Naive thymus-derived CD8-positive, alpha-beta T cell (primary cell): ENCODE measurements around the gene FBXL14. TPM values are rescaled to one million over a fixed set of nuclear protein-coding genes. Genes with fewer than 3 reads are reported as not detected.

Source experiments
- ATAC-seq, 2 donors: fragments of 150-1000 bp; cut with Tn5 transposase in 1 of 2; sonication (Bioruptor Pico), chemical (Tn5 transposase) in 1 of 2; 1 replicate in 1 of 2; 2 replicates in 1 of 2; pipeline ENCODE4 v1.10.0; 2021; ENCODE audit warnings: mild to moderate bottlenecking in 2 of 2, moderate library complexity in 2 of 2
- POLR2A ChIA-PET: fragments of 350-600 bp; sonication (Branson Sonifier 250); formaldehyde crosslinking; loops from one replicate; lab custom pipeline; 2021; ENCODE audit warnings: antibody characterized with exemption; lab: Charles Lee
- DNase-seq, 10 donors: peaks; one replicate each; pipeline versions ENCODE4 v3.0.0 to v3.0.0-alpha.2; 2020 to 2022
- H3K27ac Mint-ChIP-seq, 10 donors: one replicate each; pipeline ENCODE4 v1.8.0; 2020 to 2022; ENCODE audit warnings: mild to moderate bottlenecking in 10 of 10, mixed read lengths in 10 of 10, moderate library complexity in 4 of 10, inconsistent platforms in 1 of 10
- H3K27me3 Mint-ChIP-seq, 5 donors: one replicate each; pipeline ENCODE4 v1.8.0; 2021 to 2022; ENCODE audit warnings: mixed read lengths in 5 of 5
- H3K36me3 Mint-ChIP-seq, 3 donors: one replicate each; pipeline ENCODE4 v1.8.0; 2020 to 2022; ENCODE audit warnings: mixed read lengths in 3 of 3, mild to moderate bottlenecking in 2 of 3, inconsistent platforms in 1 of 3
- H3K4me1 Mint-ChIP-seq, 4 donors: one replicate each; pipeline ENCODE4 v1.8.0; 2021 to 2022; ENCODE audit warnings: mixed read lengths in 4 of 4
- H3K4me3 Mint-ChIP-seq, 10 donors: one replicate each; pipeline ENCODE4 v1.8.0; 2020 to 2022; ENCODE audit warnings: mild to moderate bottlenecking in 10 of 10, mixed read lengths in 10 of 10, moderate library complexity in 6 of 10, inconsistent platforms in 1 of 10
- H3K9me3 Mint-ChIP-seq, 9 donors: one replicate each; pipeline ENCODE4 v1.8.0; 2020 to 2022; ENCODE audit warnings: mixed read lengths in 9 of 9, mild to moderate bottlenecking in 3 of 9, inconsistent platforms in 1 of 9, moderate library complexity in 1 of 9
- polyA plus RNA-seq, 3 donors: library from polyadenylated mRNA; unstranded; fragments of 300-500 nt; fragmentation: Illumina TruSeq; gene quantifications; one replicate each; pipeline ENCODE4 v1.2.3, GENCODE V29; 2021
- total RNA-seq, 8 experiments: library from RNA in 2 of 8; stranded (reverse) in 2 of 8; gene quantifications; one replicate each; pipeline ENCODE4 v1.2.3 and lab custom pipeline; 2021 to 2026

FBXL14 gene, protein sequence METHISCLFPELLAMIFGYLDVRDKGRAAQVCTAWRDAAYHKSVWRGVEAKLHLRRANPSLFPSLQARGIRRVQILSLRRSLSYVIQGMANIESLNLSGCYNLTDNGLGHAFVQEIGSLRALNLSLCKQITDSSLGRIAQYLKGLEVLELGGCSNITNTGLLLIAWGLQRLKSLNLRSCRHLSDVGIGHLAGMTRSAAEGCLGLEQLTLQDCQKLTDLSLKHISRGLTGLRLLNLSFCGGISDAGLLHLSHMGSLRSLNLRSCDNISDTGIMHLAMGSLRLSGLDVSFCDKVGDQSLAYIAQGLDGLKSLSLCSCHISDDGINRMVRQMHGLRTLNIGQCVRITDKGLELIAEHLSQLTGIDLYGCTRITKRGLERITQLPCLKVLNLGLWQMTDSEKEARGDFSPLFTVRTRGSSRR
- 10 to 100 TPM; 36.5 to 38.8 TPM for total RNA-seq
- 10 to 100 TPM; 12.1 to 24.5 (median 16.6) TPM for polyA plus RNA-seq
- total RNA-seq (lab: John Stamatoyannopoulos, UW): 25.0 to 42.2 (median 38.5) reads per million in 6 experiments

- POLR2A ChIA-PET: interaction anchor here (0.8 to 3.6 kb wide), 10 partner anchors 8 to 843 kb away, joined by 3 to 62 read pairs (median 6); partner anchors contain the start of gene RAD52
- no peaks in the 10 kb centered on the region for H3K27me3 Mint-ChIP-seq
- peaks cover 28 to 55% (median 51%) of the 10 kb centered on the region in 4 donors for H3K4me1 Mint-ChIP-seq
- peak; percentile 85 to 96 (median 92) for DNase-seq
- peak within 1 kb of the TSS; percentile 89 to 97 (median 96) for H3K4me3 Mint-ChIP-seq
- H3K9me3 Mint-ChIP-seq: no peaks in the 10 kb centered on the region
- ATAC-seq: peak; percentile 67 to 69
- peak within 1 kb of the TSS; percentile 91 to 99 (median 97) for H3K27ac Mint-ChIP-seq
- H3K36me3 Mint-ChIP-seq: peaks cover 0 to 11% (median 0%) of the 10 kb centered on the region in 3 donors
Observed at GRCh38 chr12:1594261-1595025, at the start of gene FBXL14. Gene FBXL14, minus strand, starts transcription at chr12:1594581. Its CDS starts 515 bp downstream, at chr12:1594066.

- ATAC-seq: no peak
- Mint-ChIP-seq H3K27ac (no peak overlapping the region), H3K9me3 (no peaks in the 10 kb centered on the region), H3K4me1 (peaks cover 0 to 14% (median 3%) of the 10 kb centered on the region in 4 donors), H3K27me3 (peaks cover 0 to 6% (median 3%) of the 10 kb centered on the region in 5 donors), H3K36me3 (no peaks in the 10 kb centered on the region), H3K4me3 (no peak overlapping the region)
- POLR2A ChIA-PET: no interaction called here
- DNase-seq: no peak
Observed at GRCh38 chr12:1643905-1644533, 49.6 kb upstream of the FBXL14 start.

GRCh38 chr12:1643043-1643442 lies 48.7 kb upstream of the FBXL14 start:
- no peaks in the 10 kb centered on the region for H3K9me3 Mint-ChIP-seq
- no peak overlapping the region for H3K27ac Mint-ChIP-seq
- H3K4me1 Mint-ChIP-seq: peaks cover 0 to 14% (median 3%) of the 10 kb centered on the region in 4 donors
- ATAC-seq (no peak), DNase-seq (no peak)
- no peaks in the 10 kb centered on the region for H3K36me3 Mint-ChIP-seq
- no peak overlapping the region for H3K4me3 Mint-ChIP-seq
- peaks cover 0 to 6% (median 2%) of the 10 kb centered on the region in 5 donors for H3K27me3 Mint-ChIP-seq
- POLR2A ChIA-PET: no interaction called here

DNA sequence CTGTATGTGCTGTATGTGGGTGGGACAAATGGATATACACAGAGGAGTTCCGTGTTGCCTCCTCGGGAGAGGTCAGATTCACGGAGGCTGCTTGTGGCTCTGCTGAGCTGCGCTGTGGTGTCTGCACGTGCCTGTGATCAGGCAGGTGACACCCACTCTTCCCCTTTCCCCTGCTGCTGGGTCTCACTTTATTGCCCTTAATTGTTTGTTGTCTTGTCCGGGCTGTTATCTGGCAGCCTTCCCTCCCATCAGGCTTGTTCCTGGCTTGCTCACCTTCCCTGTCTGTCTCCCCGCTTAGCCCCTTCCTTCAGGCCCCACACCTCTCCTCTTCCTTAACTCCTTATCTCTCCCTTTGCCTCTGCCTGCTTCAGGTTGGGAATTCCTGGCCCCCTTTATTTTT lies 48.1 kb upstream of the FBXL14 start:
- DNase-seq (no peak), ATAC-seq (no peak)
- Mint-ChIP-seq H3K36me3 (no peaks in the 10 kb centered on the region), H3K4me1 (peaks cover 0 to 14% (median 3%) of the 10 kb centered on the region in 4 donors), H3K4me3 (no peak overlapping the region), H3K27ac (peak overlapping the region in 1 of 10 donors; percentile 59), H3K27me3 (peaks cover 0 to 5% (median 2%) of the 10 kb centered on the region in 5 donors), H3K9me3 (no peaks in the 10 kb centered on the region)
- POLR2A ChIA-PET: no interaction called here

DNA sequence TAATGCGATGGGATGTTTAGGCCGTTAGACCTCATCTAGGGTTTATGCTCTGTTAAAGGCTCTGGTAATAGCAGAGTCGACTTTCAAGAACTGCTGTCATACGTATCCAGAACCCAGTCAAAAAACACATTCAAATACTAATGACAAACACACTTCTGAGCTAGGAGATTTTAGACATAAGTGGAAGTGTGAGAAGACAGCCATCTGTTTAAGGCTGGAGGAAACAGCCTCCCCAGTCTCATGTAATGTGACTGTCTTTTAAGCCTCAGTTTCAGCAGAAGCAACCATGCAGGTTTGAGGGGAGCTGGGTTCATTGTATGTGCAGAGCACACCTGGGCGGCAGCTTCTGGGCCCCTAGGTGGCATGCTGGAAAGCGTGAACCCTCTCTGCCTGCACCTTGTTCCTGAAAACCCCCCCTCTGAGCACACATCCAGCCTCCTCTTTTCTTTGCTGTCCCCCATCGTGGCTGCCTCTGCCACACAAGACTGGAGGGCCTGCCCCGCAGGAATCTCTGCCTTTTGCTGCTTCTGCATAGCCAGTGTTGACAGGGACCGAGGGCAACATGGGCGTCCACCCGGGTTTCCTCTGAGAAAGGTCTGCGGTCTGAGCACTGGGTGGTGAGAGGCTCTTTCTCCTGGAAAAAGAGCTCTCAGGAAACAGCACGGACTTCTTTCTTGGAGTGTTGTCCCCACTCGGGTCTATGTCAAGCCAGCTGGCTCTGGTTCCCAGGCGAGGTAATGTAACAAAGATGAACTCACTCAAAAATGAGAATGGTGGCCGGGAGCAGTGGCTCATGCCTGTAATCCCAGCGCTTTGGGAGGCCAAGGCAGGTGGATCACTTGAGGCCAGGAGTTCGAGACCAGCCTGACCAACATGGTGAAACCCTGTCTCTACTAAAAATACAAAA lies 46.2 kb upstream of the FBXL14 start:
- Mint-ChIP-seq H3K4me3 (no peak overlapping the region), H3K27ac (no peak overlapping the region), H3K4me1 (peaks cover 0 to 5% (median under 1%) of the 10 kb centered on the region in 4 donors), H3K9me3 (no peaks in the 10 kb centered on the region), H3K27me3 (peaks cover 1 to 10% (median 3%) of the 10 kb centered on the region in 5 donors), H3K36me3 (no peaks in the 10 kb centered on the region)
- no peak for DNase-seq
- POLR2A ChIA-PET: no interaction called here
- ATAC-seq: no peak

- Mint-ChIP-seq H3K36me3 (no peaks in the 10 kb centered on the region), H3K4me1 (peaks cover 0 to 7% (median under 1%) of the 10 kb centered on the region in 4 donors), H3K4me3 (no peak overlapping the region), H3K9me3 (no peaks in the 10 kb centered on the region), H3K27ac (no peak overlapping the region), H3K27me3 (peaks cover 2 to 21% (median 5%) of the 10 kb centered on the region in 5 donors)
- POLR2A ChIA-PET: no interaction called here
- DNase-seq (no peak), ATAC-seq (no peak)
Observed at GRCh38 chr12:1639538-1639937, 45.2 kb upstream of the FBXL14 start.

- Mint-ChIP-seq H3K36me3 (no peaks in the 10 kb centered on the region), H3K27ac (no peak overlapping the region), H3K27me3 (peaks cover 4 to 31% (median 12%) of the 10 kb centered on the region in 5 donors), H3K4me1 (peaks cover 0 to 10% (median 2%) of the 10 kb centered on the region in 4 donors), H3K9me3 (no peaks in the 10 kb centered on the region), H3K4me3 (no peak overlapping the region)
- ATAC-seq (no peak), DNase-seq (no peak)
- POLR2A ChIA-PET: interaction anchor here (0.6 kb wide), 1 partner anchor 85 kb away, joined by 4 read pairs; no protein-coding TSS in a partner anchor
Observed at GRCh38 chr12:1638203-1638602, 43.8 kb upstream of the FBXL14 start.

DNA sequence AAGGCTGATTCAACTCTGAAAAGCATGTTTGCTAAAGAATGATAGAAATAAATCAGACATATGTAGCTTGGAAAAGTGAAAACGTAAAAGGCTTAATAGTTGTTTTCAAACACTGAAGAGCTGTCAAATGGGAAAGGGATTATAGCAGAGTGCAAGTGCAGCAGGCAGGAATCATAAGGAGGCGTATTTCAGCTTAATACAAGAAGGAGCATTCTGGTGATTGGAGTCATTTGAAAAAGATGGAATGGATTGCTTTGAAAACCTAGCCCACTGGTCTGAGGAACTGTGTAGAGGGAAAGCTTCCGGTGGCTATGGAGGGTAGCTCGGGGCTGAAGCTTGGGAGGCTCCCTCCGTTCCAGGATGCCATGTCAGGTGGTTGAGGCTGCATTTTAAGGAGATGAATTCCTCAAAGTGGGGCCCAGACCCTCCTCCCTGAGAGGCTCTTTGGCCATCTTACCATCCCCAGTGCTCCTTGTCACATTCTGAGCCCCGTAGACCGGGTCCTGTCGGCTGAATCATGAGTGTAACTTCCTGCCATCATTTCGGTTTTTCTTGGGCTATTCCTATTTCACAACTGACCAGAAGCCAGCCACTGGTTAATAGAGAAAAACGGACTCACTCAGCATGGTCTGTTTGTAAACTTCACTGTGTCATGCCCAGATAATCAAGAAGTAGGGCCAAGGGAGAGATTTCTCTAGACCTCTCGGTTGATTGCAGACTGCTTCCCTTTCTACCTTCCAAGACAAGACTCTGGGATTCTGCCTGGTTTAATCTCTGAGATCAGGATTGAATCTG lies 41.1 kb upstream of the FBXL14 start:
- H3K4me1 Mint-ChIP-seq: peaks cover 7 to 16% (median 11%) of the 10 kb centered on the region in 4 donors
- POLR2A ChIA-PET: interaction anchor here (1.3 kb wide), 1 partner anchor 161 kb away, joined by 3 read pairs; no protein-coding TSS in a partner anchor

DNA sequence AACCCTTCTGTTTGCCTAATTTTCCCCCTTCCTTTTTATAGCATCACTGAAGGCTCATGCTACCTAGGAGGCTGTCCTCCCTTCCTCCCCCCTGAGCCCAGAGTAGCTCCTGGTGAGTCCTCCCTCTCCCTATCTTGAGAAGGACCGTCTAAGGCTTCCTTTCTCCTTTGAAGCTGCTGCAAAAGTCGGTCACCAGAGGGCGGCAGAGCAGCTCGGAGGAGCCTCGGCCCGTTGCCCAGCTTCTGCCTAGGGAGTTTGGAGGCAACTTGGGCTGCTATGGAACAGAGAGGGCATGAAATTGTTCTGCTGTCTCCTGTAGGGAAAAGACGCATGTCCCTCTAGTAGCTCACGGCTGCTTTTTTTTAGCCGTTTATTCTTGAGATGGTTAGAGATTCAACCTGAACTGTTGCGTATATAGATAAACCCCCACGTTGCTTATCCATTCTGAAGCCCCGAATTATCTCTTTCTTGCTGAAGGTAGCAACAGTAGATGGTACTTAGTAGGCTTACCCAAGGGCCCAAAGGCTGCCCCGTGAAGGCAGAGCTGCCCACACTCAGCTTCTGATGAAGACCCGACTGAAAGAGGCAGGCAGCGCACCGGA lies 40.3 kb upstream of the FBXL14 start:
- H3K4me1 Mint-ChIP-seq: peaks cover 8 to 20% (median 13%) of the 10 kb centered on the region in 4 donors
- peak; percentile 64 to 68 for ATAC-seq
- POLR2A ChIA-PET: interaction anchor here (0.7 to 1.3 kb wide), 3 partner anchors 11 to 531 kb away, joined by 3 read pairs; no protein-coding TSS in a partner anchor
- H3K9me3 Mint-ChIP-seq: no peaks in the 10 kb centered on the region
- H3K36me3 Mint-ChIP-seq: no peaks in the 10 kb centered on the region
- peak overlapping the region in 1 of 10 donors; percentile 53 for H3K27ac Mint-ChIP-seq
- H3K4me3 Mint-ChIP-seq: no peak overlapping the region
- DNase-seq: peak; percentile 20 to 71 (median 50)
- peaks cover 17 to 60% (median 27%) of the 10 kb centered on the region in 5 donors for H3K27me3 Mint-ChIP-seq

More for the DNA sequence above, 41.1 kb upstream of the FBXL14 start:
- Mint-ChIP-seq H3K4me3 (no peak overlapping the region), H3K27me3 (peaks cover 17 to 56% (median 27%) of the 10 kb centered on the region in 5 donors), H3K36me3 (no peaks in the 10 kb centered on the region), H3K9me3 (no peaks in the 10 kb centered on the region), H3K27ac (no peak overlapping the region)
- no peak for ATAC-seq
- no peak for DNase-seq

- Mint-ChIP-seq H3K36me3 (no peaks in the 10 kb centered on the region), H3K27me3 (peaks cover 19 to 65% (median 31%) of the 10 kb centered on the region in 5 donors), H3K27ac (peak overlapping the region in 1 of 10 donors; percentile 53), H3K4me1 (peaks cover 10 to 25% (median 17%) of the 10 kb centered on the region in 4 donors), H3K4me3 (no peak overlapping the region), H3K9me3 (no peaks in the 10 kb centered on the region)
- ATAC-seq (no peak), DNase-seq (no peak)
- POLR2A ChIA-PET: interaction anchor here (0.7 to 1.3 kb wide), 3 partner anchors 11 to 530 kb away, joined by 3 read pairs; no protein-coding TSS in a partner anchor
Observed at GRCh38 chr12:1634149-1634548, 39.8 kb upstream of the FBXL14 start.
